K562 (cell line): Measurements from ENCODE around the gene MATN4. TPM values are rescaled to one million over a fixed set of nuclear protein-coding genes. Genes with fewer than 3 reads are reported as not detected.

Source experiments
- ATAC-seq: fragments of 200-7000 bp; cut with Tn5 transposase; 3 replicates; pipeline ENCODE4 v1.9.1; 2020; ENCODE audit warnings: moderate library complexity
- BruUV-seq: library from RNA; stranded (reverse); fragments of 400-500 nt; replicated peaks from 2 replicates; lab custom pipeline; 2021; lab: Mats Ljungman, UMichigan
- CTCF ChIA-PET: fragments of 300-600 bp; formaldehyde crosslinking; extraction: SDS; loops from one replicate; lab custom pipeline; 2021; ENCODE audit warnings: low intra/inter-chr PET ratio; lab: Yijun Ruan, JAX
- POLR2A ChIA-PET: fragments of 300-600, 350-650 bp; sonication (Branson Sonifier 250); formaldehyde crosslinking; extraction: SDS; loops from one replicate; lab custom pipeline; 2021; ENCODE audit warnings: antibody characterized with exemption, inconsistent platforms; lab: Yijun Ruan, JAX
- DNase-seq, 4 experiments: peaks; one replicate each; pipeline versions ENCODE4 v3.0.0 to v3.0.0-alpha.2; 2011 to 2018; ENCODE audit warnings: low spot score in 3 of 4, mixed read lengths in 3 of 4; ENCODE audit errors: extremely low read depth in 1 of 4
- FAIRE-seq: peaks from 2 replicates; lab custom pipeline; 2011; peaks lifted over from hg19 to GRCh38; lab: Jason Lieb, UNC
- H2AFZ ChIP-seq: 2 replicates; pipeline ENCODE4 v1.6.0; 2011; ENCODE audit warnings: low read depth, low read length, control low read depth, inconsistent platforms
- H3K27ac ChIP-seq: fragments of 200-600 bp; 3 replicates; pipeline ENCODE4 v1.8.0; 2011; ENCODE audit warnings: low read depth, mild to moderate bottlenecking, control low read depth, inconsistent platforms, low read length, moderate library complexity, mixed read lengths; ENCODE audit errors: extremely low read depth
- H3K27me3 ChIP-seq, 2 experiments: fragments of 300-600 bp in 1 of 2; 2 replicates in 1 of 2; 3 replicates in 1 of 2; pipeline versions ENCODE4 v1.6.0 to v1.8.0; 2011; ENCODE audit warnings: inconsistent platforms in 2 of 2, low read length in 2 of 2, mild to moderate bottlenecking in 1 of 2, mixed read lengths in 1 of 2, moderate library complexity in 1 of 2; ENCODE audit not compliant: control insufficient read depth in 2 of 2, insufficient read depth in 2 of 2
- H3K36me3 ChIP-seq: fragments of 300-600 bp; 3 replicates; pipeline ENCODE4 v1.8.0; 2011; ENCODE audit warnings: mild to moderate bottlenecking, low read length, inconsistent platforms; ENCODE audit not compliant: control insufficient read depth, insufficient read depth
- H3K4me1 ChIP-seq, 2 experiments: fragments of 200-600 bp in 1 of 2; replicated peaks in 1 of 2; 2 replicates in 1 of 2; 3 replicates in 1 of 2; pipeline versions ENCODE4 v1.5.1 to v1.8.0; 2011; ENCODE audit warnings: inconsistent platforms in 2 of 2, low read length in 2 of 2, mild to moderate bottlenecking in 1 of 2, mixed read lengths in 1 of 2, moderate library complexity in 1 of 2; ENCODE audit not compliant: control insufficient read depth in 2 of 2, insufficient read depth in 2 of 2
- H3K4me2 ChIP-seq: 2 replicates; pipeline ENCODE4 v1.6.1; 2011; ENCODE audit warnings: low read length, control low read depth, inconsistent platforms, mixed read lengths; ENCODE audit not compliant: insufficient read depth
- H3K4me3 ChIP-seq: fragments of 200-600 bp; sonication (generic), shearing (Covaris generic); 2 replicates; pipeline ENCODE4 v1.5.1; 2016; ENCODE audit warnings: control low read depth, inconsistent platforms
- H3K79me2 ChIP-seq: fragments of 200-600 bp; 3 replicates; pipeline ENCODE4 v1.8.0; 2011; ENCODE audit warnings: low read length, inconsistent platforms; ENCODE audit not compliant: control insufficient read depth, insufficient read depth
- H3K9ac ChIP-seq, 2 experiments: 2 replicates each; pipeline versions ENCODE4 v1.6.0 to v1.6.1; 2011; ENCODE audit warnings: low read depth in 2 of 2, low read length in 2 of 2, control low read depth in 1 of 2, inconsistent platforms in 1 of 2, mild to moderate bottlenecking in 1 of 2, mixed read lengths in 1 of 2; ENCODE audit not compliant: insufficient read depth in 1 of 2
- H3K9me1 ChIP-seq: one replicate; pipeline ENCODE4 v1.6.0; 2011; ENCODE audit warnings: inconsistent platforms, mild to moderate bottlenecking, low read length, moderate library complexity; ENCODE audit not compliant: control insufficient read depth, insufficient read depth
- H3K9me3 ChIP-seq: replicated peaks from 2 replicates; pipeline ENCODE4 v1.5.1; 2011; ENCODE audit warnings: low read depth, low read length, inconsistent platforms; ENCODE audit not compliant: control insufficient read depth, insufficient read depth
- H4K20me1 ChIP-seq: replicated peaks from 2 replicates; pipeline ENCODE4 v1.6.1; 2011; ENCODE audit warnings: low read length, inconsistent platforms, mixed read lengths; ENCODE audit not compliant: control insufficient read depth, insufficient read depth
- FOSL1 ChIP-seq: fragments of 200-800 bp; sonication (Bioruptor generic); conservative IDR thresholded peaks from 2 replicates; pipeline ENCODE4 v1.6.1; 2016; ENCODE audit warnings: missing genetic modification characterization, missing compliant biosample characterization
- HMG20B ChIP-seq: fragments of 250-450 bp; sonication (Bioruptor Pico); IDR thresholded peaks from 2 replicates; pipeline ENCODE4 v1.5.0; 2021; ENCODE audit warnings: mild to moderate bottlenecking
- JUN ChIP-seq, 2 experiments: sonication (generic) in 1 of 2; formaldehyde crosslinking in 1 of 2; IDR thresholded peaks; 2 replicates each; pipeline versions ENCODE4 v1.6.1 to v1.8.0; 2012 to 2022; ENCODE audit warnings: borderline replicate concordance in 2 of 2, mild to moderate bottlenecking in 2 of 2, improper control_type of control experiment in 1 of 2, low read depth in 1 of 2, low read length in 1 of 2, missing genetic modification reagents in 1 of 2
- NONO ChIP-seq, 2 experiments: fragments of 200-400 bp in 1 of 2; fragments of 450-650 bp in 1 of 2; formaldehyde crosslinking in 1 of 2; IDR thresholded peaks; 2 replicates each; pipeline ENCODE4 v1.6.1; 2017; ENCODE audit warnings: low read depth in 2 of 2, mild to moderate bottlenecking in 2 of 2, moderate library complexity in 2 of 2, low read length in 1 of 2
- NR2C2 ChIP-seq, 2 experiments: fragments of 200-800 bp in 1 of 2; sonication (Bioruptor generic) in 1 of 2; sonication (generic) in 1 of 2; formaldehyde crosslinking in 1 of 2; IDR thresholded peaks; 2 replicates each; pipeline versions ENCODE4 v1.6.1 to v1.8.0; 2016 to 2022; ENCODE audit warnings: mild to moderate bottlenecking in 1 of 2, missing compliant biosample characterization in 1 of 2, missing genetic modification characterization in 1 of 2, missing genetic modification reagents in 1 of 2
- RFX1 ChIP-seq: fragments of 450-650 bp; IDR thresholded peaks from 2 replicates; pipeline ENCODE4 v1.6.1; 2016; ENCODE audit warnings: mild to moderate bottlenecking, moderate library complexity
- SIN3A ChIP-seq, 2 experiments: fragments of 150-350 bp in 1 of 2; IDR thresholded peaks; 2 replicates each; pipeline ENCODE4 v1.6.1; 2011 to 2016; ENCODE audit warnings: borderline replicate concordance in 2 of 2, low read depth in 2 of 2, low read length in 2 of 2, mild to moderate bottlenecking in 2 of 2, moderate library complexity in 2 of 2; ENCODE audit not compliant: control insufficient read depth in 1 of 2
- ZNF57 ChIP-seq: fragments of 450-650 bp; formaldehyde crosslinking; IDR thresholded peaks from 2 replicates; pipeline ENCODE4 v1.4.0; 2020; ENCODE audit warnings: mild to moderate bottlenecking, moderate library complexity
- ZNF584 ChIP-seq: fragments of 200-800 bp; sonication (Bioruptor generic); IDR thresholded peaks from 2 replicates; pipeline ENCODE4 v1.6.1; 2016; ENCODE audit warnings: low read depth, mild to moderate bottlenecking, missing genetic modification characterization, missing compliant biosample characterization
- WGBS: fragments of 100-300 bp; shearing (Covaris generic); methylation state at CpG from one replicate; pipeline ENCODE4 v1.1.6; 2016; ENCODE audit warnings: low coverage, mixed read lengths; ENCODE audit not compliant: insufficient coverage; ENCODE audit errors: missing lambda C conversion rate; 5-methylcytosine and 5-hydroxymethylcytosine counted together
- in situ Hi-C: fragments of 300-500 bp; cut with MboI; formaldehyde crosslinking; loops from 4 replicates; pipeline ENCODE4 v1.15.0; 2018; ENCODE audit warnings: inconsistent platforms, mixed read lengths
- intact Hi-C: fragments of 100-400 bp; cut with micrococcal nuclease; formaldehyde crosslinking; loops from 2 replicates; pipeline ENCODE4 v1.14.2; 2022
- polyA plus RNA-seq, 8 experiments: library from polyadenylated mRNA; depleted of rRNA in 4 of 8; stranded (reverse) in 5 of 8; unstranded in 3 of 8; fragments of >200 nt; fragmentation: Nextera tagmentation in 2 of 8; fragmentation: Illumina TruSeq in 1 of 8; extraction: Ambion mirVana in 2 of 8; extraction: Trizol in 1 of 8; gene quantifications; 2 replicates each; pipeline versions ENCODE4 v1.2.1 to v1.2.3, GENCODE V29; 2011 to 2014; ENCODE audit warnings: inconsistent platforms in 1 of 8, missing spikeins in 1 of 8
- total RNA-seq, 7 experiments: library from RNA; depleted of rRNA in 6 of 7; stranded (reverse); fragments of >200 nt in 6 of 7; fragmentation: Illumina TruSeq in 2 of 7; extraction: Trizol in 2 of 7; gene quantifications; 2 replicates each; pipeline versions ENCODE4 v1.2.1 to v1.2.3, GENCODE V29; 2011 to 2021; ENCODE audit warnings: low replicate concordance in 1 of 7
- TF ChIP-seq, protein P1 (sequence below): fragments of 250-450 bp; sonication (Bioruptor Pico); IDR thresholded peaks from 2 replicates; pipeline ENCODE4 v1.4.0; 2020; ENCODE audit warnings: mild to moderate bottlenecking, moderate library complexity
- TF ChIP-seq, protein P2 (sequence below), 2 experiments: fragments of 450-650 bp in 1 of 2; sonication (generic) in 1 of 2; formaldehyde crosslinking in 1 of 2; IDR thresholded peaks in 1 of 2; conservative IDR thresholded peaks in 1 of 2; 2 replicates each; pipeline versions ENCODE4 v1.6.1 to v1.8.1; 2016 to 2023; ENCODE audit warnings: mild to moderate bottlenecking in 2 of 2, moderate library complexity in 2 of 2, inconsistent platforms in 1 of 2, missing genetic modification reagents in 1 of 2

Gene MATN4
- total and polyA plus RNA-seq, 9 of the 15 experiments (the other 6 are each of a cell fraction or from before 2014, with no cell fraction given), result 0.09 TPM; not detected in 8

DNA sequence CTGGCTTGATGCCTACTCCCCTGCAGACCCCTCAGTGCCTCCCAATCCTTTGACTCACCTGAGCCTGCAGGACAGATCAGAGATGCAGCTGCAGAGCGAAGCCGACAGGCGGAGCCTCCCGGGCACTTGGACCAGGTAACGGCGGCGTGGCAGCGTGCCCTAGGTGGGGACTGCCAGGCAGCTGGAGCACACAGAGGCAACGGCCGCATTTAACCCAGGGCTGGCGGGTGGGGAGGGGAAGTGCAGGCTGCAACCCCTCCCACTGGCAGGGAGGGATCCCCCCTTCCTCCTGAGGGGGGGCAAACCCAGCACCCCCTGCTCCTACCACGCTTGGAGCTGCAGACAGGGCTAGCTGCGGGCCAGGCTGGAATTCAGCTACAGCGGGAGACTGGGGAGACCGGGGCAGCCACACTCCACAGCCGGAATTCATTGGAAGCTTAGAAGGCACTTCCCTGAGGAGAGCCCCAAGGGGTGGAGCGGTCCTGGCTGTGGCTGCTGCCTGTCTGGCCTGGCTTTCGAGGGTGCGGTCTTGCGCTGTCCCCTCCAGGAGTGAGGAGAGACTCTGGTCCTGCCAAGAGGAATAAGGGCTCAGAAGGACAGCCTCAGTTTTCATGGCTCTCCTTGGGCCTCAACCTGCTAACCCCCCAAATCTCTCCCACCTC lies at the start of gene MATN4 (continued):
- TF ChIP-seq NONO (IDR thresholded peaks at IDR 0.05; ENCODE audit: low read depth in 2 of 2, low read length in 1 of 2) (no peak), ZNF584 (no peak), ZNF57 (no peak), SIN3A (IDR thresholded peaks at IDR 0.05; ENCODE audit: borderline replicate concordance in 2 of 2, control insufficient read depth in 1 of 2, low read depth in 2 of 2, low read length in 2 of 2) (no peak)
- TF ChIP-seq, all 486 proteins: peak for 0

DNA sequence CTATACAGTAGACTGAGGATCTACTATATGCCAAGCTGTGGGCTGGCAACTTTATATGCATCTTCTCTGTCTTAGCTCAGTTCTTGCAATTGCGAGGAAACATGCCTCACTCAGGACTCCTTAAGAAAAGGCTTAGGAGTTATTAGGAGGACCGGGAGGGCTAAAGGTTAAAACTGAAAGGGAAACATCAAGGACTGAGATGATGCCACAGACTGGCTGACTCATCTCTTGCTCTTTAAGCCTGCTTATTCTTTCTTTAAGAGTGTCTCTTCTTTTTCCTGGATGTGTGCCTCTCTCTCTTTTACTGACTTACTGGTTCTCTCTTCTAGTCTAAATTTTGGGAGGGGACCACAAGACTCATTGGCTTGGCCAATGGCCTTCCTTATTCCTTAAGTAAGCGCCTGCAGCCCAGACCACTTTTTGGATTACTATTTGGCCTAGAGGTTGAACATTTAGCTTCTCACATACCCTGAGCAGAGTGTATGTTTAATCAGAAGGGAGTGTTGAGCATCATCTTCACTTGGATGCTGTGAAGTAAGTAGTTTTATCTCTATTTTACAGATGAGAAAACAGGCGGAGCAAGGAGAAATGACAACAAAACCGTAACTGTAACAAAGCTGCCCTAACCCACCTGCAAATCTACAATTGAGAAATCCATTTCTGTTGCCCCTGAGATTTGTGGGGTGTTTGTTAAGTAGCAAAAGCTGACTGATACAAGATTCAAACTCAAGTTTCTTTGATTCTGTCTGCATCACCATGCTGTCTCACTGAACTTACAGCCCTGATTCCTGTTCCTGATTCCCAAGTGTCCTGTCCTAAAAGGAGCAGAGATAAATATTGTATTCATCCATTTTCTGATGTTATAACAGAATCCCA lies 47.3 kb upstream of the MATN4 start:
- peak overlapping the region; percentile 20; the same call in 1 of the 2 replicates for H2AFZ ChIP-seq
- in situ Hi-C loops (no loop called here), intact Hi-C loops (no loop called here)
- no peak overlapping the region for H3K4me2 ChIP-seq
- H3K27me3 ChIP-seq, result no peaks in the 10 kb centered on the region
- no peak overlapping the region for H3K9ac ChIP-seq
- peak; percentile 44 for FAIRE-seq
- ATAC-seq, result no peak
- no peaks in the 10 kb centered on the region for H4K20me1 ChIP-seq
- no peaks in the 10 kb centered on the region for H3K9me1 ChIP-seq
- H3K4me1 ChIP-seq, result peaks cover 0 to 20% of the 10 kb centered on the region in 2 experiments; a peak in 4 of 5 replicates
- H3K27ac ChIP-seq, result no peak overlapping the region
- WGBS, result 24% methylated on average over 4 of the region's 5 CpGs
- ChIA-PET POLR2A (interaction anchor here (1.1 to 1.4 kb wide), 2 partner anchors 11 to 14 kb away, joined by 3 read pairs; no protein-coding TSS in a partner anchor), CTCF (no interaction called here)
- no TSS peak for BruUV-seq
- no peaks in the 10 kb centered on the region for H3K9me3 ChIP-seq
- H3K4me3 ChIP-seq, result no peak overlapping the region
- H3K79me2 ChIP-seq, result no peaks in the 10 kb centered on the region
- no peaks in the 10 kb centered on the region for H3K36me3 ChIP-seq
- DNase-seq, result no peak
- TF ChIP-seq NR2C2 (CRISPR knock-in tag; IDR thresholded peaks at IDR 0.05) (no peak), NR2C2 (tag; IDR thresholded peaks at IDR 0.05) (peak; percentile 34; the same call in 1 of the 2 replicates), HMG20B (no peak), FOSL1 (tag) (peak; percentile 68), JUN (IDR thresholded peaks at IDR 0.05; ENCODE audit: borderline replicate concordance, low read depth, low read length) (peak; percentile 67; the same call in 1 of the 2 replicates), JUN (CRISPR knock-in tag; IDR thresholded peaks at IDR 0.05; ENCODE audit: borderline replicate concordance) (no peak), RFX1 (no peak)
- TF ChIP-seq, protein P1, sequence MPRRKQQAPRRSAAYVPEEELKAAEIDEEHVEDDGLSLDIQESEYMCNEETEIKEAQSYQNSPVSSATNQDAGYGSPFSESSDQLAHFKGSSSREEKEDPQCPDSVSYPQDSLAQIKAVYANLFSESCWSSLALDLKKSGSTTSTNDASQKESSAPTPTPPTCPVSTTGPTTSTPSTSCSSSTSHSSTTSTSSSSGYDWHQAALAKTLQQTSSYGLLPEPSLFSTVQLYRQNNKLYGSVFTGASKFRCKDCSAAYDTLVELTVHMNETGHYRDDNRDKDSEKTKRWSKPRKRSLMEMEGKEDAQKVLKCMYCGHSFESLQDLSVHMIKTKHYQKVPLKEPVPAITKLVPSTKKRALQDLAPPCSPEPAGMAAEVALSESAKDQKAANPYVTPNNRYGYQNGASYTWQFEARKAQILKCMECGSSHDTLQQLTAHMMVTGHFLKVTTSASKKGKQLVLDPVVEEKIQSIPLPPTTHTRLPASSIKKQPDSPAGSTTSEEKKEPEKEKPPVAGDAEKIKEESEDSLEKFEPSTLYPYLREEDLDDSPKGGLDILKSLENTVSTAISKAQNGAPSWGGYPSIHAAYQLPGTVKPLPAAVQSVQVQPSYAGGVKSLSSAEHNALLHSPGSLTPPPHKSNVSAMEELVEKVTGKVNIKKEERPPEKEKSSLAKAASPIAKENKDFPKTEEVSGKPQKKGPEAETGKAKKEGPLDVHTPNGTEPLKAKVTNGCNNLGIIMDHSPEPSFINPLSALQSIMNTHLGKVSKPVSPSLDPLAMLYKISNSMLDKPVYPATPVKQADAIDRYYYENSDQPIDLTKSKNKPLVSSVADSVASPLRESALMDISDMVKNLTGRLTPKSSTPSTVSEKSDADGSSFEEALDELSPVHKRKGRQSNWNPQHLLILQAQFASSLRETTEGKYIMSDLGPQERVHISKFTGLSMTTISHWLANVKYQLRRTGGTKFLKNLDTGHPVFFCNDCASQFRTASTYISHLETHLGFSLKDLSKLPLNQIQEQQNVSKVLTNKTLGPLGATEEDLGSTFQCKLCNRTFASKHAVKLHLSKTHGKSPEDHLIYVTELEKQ, result no peak
- TF ChIP-seq, protein P2, sequence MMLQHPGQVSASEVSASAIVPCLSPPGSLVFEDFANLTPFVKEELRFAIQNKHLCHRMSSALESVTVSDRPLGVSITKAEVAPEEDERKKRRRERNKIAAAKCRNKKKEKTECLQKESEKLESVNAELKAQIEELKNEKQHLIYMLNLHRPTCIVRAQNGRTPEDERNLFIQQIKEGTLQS (IDR thresholded peaks at IDR 0.05), result peak; percentile 72; the same call in 1 of the 2 replicates
- TF ChIP-seq, protein P2 (CRISPR knock-in tag; conservative IDR thresholded peaks at IDR 0.05), result no peak
